HCT116 (cell line): Measurements from ENCODE around the gene ABTB1.

Source experiments
- CTCF ChIP-seq, 3 experiments: fragments of 200-600 bp in 1 of 3; sonication (generic) in 1 of 3; IDR thresholded peaks in 2 of 3; conservative IDR thresholded peaks in 1 of 3; 2 replicates each; pipeline ENCODE4 v1.5.1; 2012 to 2017; ENCODE audit warnings: low read depth in 2 of 3, low read length in 2 of 3, antibody characterized with exemption in 1 of 3, borderline replicate concordance in 1 of 3, control low read depth in 1 of 3, mild to moderate bottlenecking in 1 of 3, mixed read lengths in 1 of 3, mixed run types in 1 of 3, moderate library complexity in 1 of 3; ENCODE audit not compliant: insufficient read depth in 1 of 3
- MAX ChIP-seq: IDR thresholded peaks from 2 replicates; pipeline ENCODE4 v1.6.1; 2012

- no peak for TF ChIP-seq CTCF (IDR thresholded peaks at IDR 0.05 in 2 of 3, conservative IDR thresholded peaks at IDR 0.05 in 1 of 3; ENCODE audit: borderline replicate concordance in 1 of 3, insufficient read depth in 1 of 3, low read depth in 2 of 3, low read length in 2 of 3)
- TF ChIP-seq MAX, result no peak
Measured at GRCh38 chr3:127698691-127699415, 26.1 kb downstream of the ABTB1 start.
